ENCODE results near the gene S100A16. TPM values are rescaled to one million over a fixed set of nuclear protein-coding genes. Genes with fewer than 3 reads are reported as not detected.

S100A16 gene
- total RNA-seq, 1 experiment from 2014 or later, result 1,014 TPM

DNA sequence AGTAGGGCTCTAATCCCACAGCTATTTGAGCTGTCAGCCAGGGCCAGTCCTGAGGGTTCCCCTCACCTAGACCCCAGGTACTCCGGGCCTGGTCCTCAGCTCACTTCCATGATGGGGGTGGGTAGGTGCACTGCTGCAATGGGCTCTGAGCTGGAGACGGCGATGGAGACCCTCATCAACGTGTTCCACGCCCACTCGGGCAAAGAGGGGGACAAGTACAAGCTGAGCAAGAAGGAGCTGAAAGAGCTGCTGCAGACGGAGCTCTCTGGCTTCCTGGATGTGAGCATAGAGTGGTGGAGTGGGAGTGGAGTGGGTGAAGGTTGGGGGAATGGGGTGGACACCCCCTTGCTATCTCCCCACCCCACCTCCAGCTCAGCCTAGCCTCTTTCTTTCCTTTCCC lies 17.4 kb upstream of the S100A16 start:
- no peak for DNase-seq (ENCODE audit: unreplicated experiment)
- intact Hi-C loops (cut with micrococcal nuclease), result no loop called here
- Mint-ChIP-seq H3K36me3 (ENCODE audit: insufficient read depth, unreplicated experiment) (peaks cover 22% of the 10 kb centered on the region), H3K27me3 (ENCODE audit: insufficient read depth, unreplicated experiment) (no peaks in the 10 kb centered on the region), H3K27ac (ENCODE audit: low read depth, unreplicated experiment) (no peak overlapping the region), H3K9me3 (ENCODE audit: unreplicated experiment) (no peaks in the 10 kb centered on the region), H3K4me3 (ENCODE audit: unreplicated experiment) (no peak overlapping the region), H3K4me1 (ENCODE audit: insufficient read depth, unreplicated experiment) (peaks cover 37% of the 10 kb centered on the region)
- CTCF ChIA-PET, result interaction anchor here (0.5 to 9.3 kb wide), 7 partner anchors 15 to 139 kb away, joined by 3 to 195 read pairs (median 5); partner anchors contain the start of genes S100A14 and S100A16
- TF ChIP-seq, protein P1, sequence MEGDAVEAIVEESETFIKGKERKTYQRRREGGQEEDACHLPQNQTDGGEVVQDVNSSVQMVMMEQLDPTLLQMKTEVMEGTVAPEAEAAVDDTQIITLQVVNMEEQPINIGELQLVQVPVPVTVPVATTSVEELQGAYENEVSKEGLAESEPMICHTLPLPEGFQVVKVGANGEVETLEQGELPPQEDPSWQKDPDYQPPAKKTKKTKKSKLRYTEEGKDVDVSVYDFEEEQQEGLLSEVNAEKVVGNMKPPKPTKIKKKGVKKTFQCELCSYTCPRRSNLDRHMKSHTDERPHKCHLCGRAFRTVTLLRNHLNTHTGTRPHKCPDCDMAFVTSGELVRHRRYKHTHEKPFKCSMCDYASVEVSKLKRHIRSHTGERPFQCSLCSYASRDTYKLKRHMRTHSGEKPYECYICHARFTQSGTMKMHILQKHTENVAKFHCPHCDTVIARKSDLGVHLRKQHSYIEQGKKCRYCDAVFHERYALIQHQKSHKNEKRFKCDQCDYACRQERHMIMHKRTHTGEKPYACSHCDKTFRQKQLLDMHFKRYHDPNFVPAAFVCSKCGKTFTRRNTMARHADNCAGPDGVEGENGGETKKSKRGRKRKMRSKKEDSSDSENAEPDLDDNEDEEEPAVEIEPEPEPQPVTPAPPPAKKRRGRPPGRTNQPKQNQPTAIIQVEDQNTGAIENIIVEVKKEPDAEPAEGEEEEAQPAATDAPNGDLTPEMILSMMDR (IDR thresholded peaks at IDR 0.05; ENCODE audit: unreplicated experiment), result no peak
- POLR2A ChIA-PET, result interaction anchor here (0.6 to 46.1 kb wide), 4 partner anchors 15 to 127 kb away, joined by 3 to 1272 read pairs (median 6); partner anchors contain the start of genes S100A1, S100A13, S100A14 and S100A16
- no TSS peak for BruUV-seq (replicated peaks)

- intact Hi-C loops (cut with micrococcal nuclease), result no loop called here
- ChIA-PET CTCF (interaction anchor here (1.0 to 9.3 kb wide), 5 partner anchors 15 to 120 kb away, joined by 5 to 195 read pairs (median 9); partner anchors contain the start of genes S100A14 and S100A16), POLR2A (interaction anchor here (0.7 to 46.1 kb wide), 3 partner anchors 15 to 58 kb away, joined by 3 to 1272 read pairs (median 9); partner anchors contain the start of genes S100A1, S100A13, S100A14 and S100A16)
- H3K27ac Mint-ChIP-seq (ENCODE audit: low read depth, unreplicated experiment), result no peak overlapping the region
- peaks cover 21% of the 10 kb centered on the region for H3K36me3 Mint-ChIP-seq (ENCODE audit: insufficient read depth, unreplicated experiment)
- no TSS peak for BruUV-seq (replicated peaks)
- no peak overlapping the region for H3K4me3 Mint-ChIP-seq (ENCODE audit: unreplicated experiment)
- no peak for DNase-seq (ENCODE audit: unreplicated experiment)
- TF ChIP-seq, protein P1 (IDR thresholded peaks at IDR 0.05; ENCODE audit: unreplicated experiment), result no peak
- no peaks in the 10 kb centered on the region for H3K27me3 Mint-ChIP-seq (ENCODE audit: insufficient read depth, unreplicated experiment)
- no peaks in the 10 kb centered on the region for H3K9me3 Mint-ChIP-seq (ENCODE audit: unreplicated experiment)
- H3K4me1 Mint-ChIP-seq (ENCODE audit: insufficient read depth, unreplicated experiment), result peaks cover 37% of the 10 kb centered on the region
These were observed 17.0 kb upstream of the S100A16 start for GRCh38 chr1:153629971-153630370.

DNA sequence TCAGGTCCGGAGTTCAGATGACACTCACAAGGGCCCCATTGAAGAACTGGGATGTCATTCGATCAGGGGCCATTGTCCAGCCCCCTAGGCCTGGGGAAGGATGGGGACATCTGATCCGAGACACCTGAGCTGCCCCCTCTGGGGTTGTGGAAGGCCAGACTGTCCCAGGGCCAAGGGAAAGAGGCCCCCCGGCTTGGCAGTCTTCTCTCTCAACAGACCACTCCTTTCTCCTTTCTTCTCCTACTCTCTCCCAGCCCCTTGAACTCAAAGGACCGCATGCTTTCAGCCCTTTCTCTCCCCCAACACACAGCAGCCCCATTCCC lies 16.4 kb upstream of the S100A16 start:
- Mint-ChIP-seq H3K27ac (ENCODE audit: low read depth, unreplicated experiment) (no peak overlapping the region), H3K4me3 (ENCODE audit: unreplicated experiment) (no peak overlapping the region), H3K4me1 (ENCODE audit: insufficient read depth, unreplicated experiment) (peaks cover 38% of the 10 kb centered on the region), H3K27me3 (ENCODE audit: insufficient read depth, unreplicated experiment) (no peaks in the 10 kb centered on the region), H3K9me3 (ENCODE audit: unreplicated experiment) (no peaks in the 10 kb centered on the region), H3K36me3 (ENCODE audit: insufficient read depth, unreplicated experiment) (peaks cover 25% of the 10 kb centered on the region)
- TF ChIP-seq, protein P1 (IDR thresholded peaks at IDR 0.05; ENCODE audit: unreplicated experiment), result no peak
- no TSS peak for BruUV-seq (replicated peaks)
- CTCF ChIA-PET, result interaction anchor here (0.6 to 9.3 kb wide), 8 partner anchors 8 to 119 kb away, joined by 4 to 195 read pairs (median 7); partner anchors contain the start of genes S100A14 and S100A16
- POLR2A ChIA-PET, result interaction anchor here (0.7 to 46.1 kb wide), 4 partner anchors 5 to 99 kb away, joined by 3 to 1272 read pairs (median 640); partner anchors contain the start of genes CHTOP, INTS3, S100A1 and S100A13
- intact Hi-C loops (cut with micrococcal nuclease), result no loop called here
- DNase-seq (ENCODE audit: unreplicated experiment), result no peak

GRCh38 chr1:153628638-153629342 lies 15.9 kb upstream of the S100A16 start:
- H3K27ac Mint-ChIP-seq (ENCODE audit: low read depth, unreplicated experiment), result no peak overlapping the region
- intact Hi-C loops (cut with micrococcal nuclease), result no loop called here
- DNase-seq (ENCODE audit: unreplicated experiment), result no peak
- BruUV-seq (replicated peaks), result no TSS peak
- H3K9me3 Mint-ChIP-seq (ENCODE audit: unreplicated experiment), result no peaks in the 10 kb centered on the region
- ChIA-PET CTCF (interaction anchor here (0.6 to 9.3 kb wide), 13 partner anchors 8 to 118 kb away, joined by 3 to 195 read pairs (median 5); partner anchors contain the start of genes NPR1, S100A14 and S100A16), POLR2A (interaction anchor here (0.7 to 46.1 kb wide), 5 partner anchors 5 to 99 kb away, joined by 3 to 1272 read pairs (median 19); partner anchors contain the start of genes CHTOP, INTS3, S100A1 and S100A13)
- H3K36me3 Mint-ChIP-seq (ENCODE audit: insufficient read depth, unreplicated experiment), result peaks cover 25% of the 10 kb centered on the region
- TF ChIP-seq, protein P1 (IDR thresholded peaks at IDR 0.05; ENCODE audit: unreplicated experiment), result no peak
- H3K4me3 Mint-ChIP-seq (ENCODE audit: unreplicated experiment), result no peak overlapping the region
- peaks cover 43% of the 10 kb centered on the region for H3K4me1 Mint-ChIP-seq (ENCODE audit: insufficient read depth, unreplicated experiment)
- H3K27me3 Mint-ChIP-seq (ENCODE audit: insufficient read depth, unreplicated experiment), result no peaks in the 10 kb centered on the region

Measured in MCF 10A (cell line).